Germinal center (tissue), 1 donor: ENCODE measurements around the gene SMCO1.
"Not testable (repeated sequence)": the region's sequence is repeated elsewhere in the genome, so short reads cannot be mapped to it uniquely, and the experiment has no call there.

Experiments used
- DNase-seq: peaks from one replicate; pipeline ENCODE4 v3.0.0; 2012; ENCODE audit warnings: mixed read lengths, low spot score

Gene SMCO1

DNA sequence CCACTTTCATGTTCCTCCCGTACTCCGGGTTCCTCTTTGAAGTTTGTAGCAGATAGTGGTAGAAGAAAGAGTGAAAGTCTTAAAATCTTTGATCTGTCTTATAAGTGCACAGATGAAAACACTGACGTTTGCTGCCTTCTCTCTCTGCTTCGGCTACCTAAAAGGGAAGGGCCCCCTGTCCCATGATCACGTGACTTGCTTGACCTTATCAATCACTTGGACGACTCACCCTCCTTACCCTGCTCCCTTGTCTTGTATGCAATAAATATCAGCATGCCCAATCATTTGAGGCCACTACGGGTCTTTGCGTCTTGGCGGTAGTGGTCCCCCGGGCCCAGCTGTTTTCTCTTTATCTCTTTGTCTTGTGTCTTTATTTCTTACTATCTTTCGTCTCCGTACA, 6.1 kb upstream of the SMCO1 start:
- not testable (repeated sequence) for DNase-seq

DNA sequence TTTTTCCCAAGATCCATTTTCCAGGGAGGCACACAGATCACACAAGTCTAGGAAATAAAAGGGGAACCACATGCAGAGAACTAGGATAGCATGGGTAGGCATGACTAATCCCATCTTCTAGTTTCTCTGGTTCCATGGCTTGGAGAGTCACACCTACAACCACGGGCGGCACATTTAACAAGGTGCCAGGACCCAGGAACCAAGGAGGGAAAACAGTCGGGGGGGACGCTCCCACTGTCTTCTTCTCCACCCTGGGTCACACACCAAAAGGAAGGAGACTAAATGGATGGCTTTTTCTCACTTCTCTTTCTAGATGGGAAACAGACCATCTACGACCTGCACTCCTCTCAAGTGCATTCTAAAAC, 4.6 kb upstream of the SMCO1 start:
- DNase-seq = no peak

DNA sequence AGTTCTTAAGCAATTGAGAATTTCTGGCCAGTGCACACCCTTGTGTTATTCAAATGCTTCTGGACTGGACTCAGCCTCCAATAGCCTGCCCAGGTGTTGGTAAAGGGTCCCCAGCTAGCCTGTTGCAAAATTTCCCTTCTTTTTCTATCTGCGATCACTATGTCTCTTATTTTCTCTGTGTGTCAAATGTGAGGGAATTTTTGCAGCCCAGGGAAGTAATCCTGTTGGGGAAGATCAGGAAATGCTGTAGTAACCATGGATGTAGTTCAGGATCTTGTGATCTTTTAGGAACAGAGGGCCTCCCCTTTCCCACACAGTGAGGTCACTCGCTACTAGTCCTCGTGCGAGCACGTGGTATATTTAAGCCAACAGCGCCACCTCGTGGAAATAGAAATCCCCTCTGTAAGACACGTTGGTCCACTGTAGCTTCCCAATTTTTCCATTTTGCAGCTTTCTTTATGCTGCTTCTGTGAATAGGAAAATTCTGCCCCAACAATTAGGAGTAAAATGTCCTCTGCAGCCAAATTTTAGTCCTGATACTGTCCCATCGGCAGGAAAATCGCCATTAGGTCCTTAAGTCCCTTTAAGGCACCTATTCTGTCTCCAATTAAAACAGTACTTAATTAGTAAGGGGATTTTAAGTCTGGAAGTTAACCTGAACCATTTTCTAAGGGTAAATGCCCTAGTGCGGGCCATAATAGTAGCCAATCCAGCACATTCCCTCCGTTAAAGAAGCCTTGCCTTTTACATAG, 4.0 kb upstream of the SMCO1 start:
- no peak for DNase-seq

DNA sequence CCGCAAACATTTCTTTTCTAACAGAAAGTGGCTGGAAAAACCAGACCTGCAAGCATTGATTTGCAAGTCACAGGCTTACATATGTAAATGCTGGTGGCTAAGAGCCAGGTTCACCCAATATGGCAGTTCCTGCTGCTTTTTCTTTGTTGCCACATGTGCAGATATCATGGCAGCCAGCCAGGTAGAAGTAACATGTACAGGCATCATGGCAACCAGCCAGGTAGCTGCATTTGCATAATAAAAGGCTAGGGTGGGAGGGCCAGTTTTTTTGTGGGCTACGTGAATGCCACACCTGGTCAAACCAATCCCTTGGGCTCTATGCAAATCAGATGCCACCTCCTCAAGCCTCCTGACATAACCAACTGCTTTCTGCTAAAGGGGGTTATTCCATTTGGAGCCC, 2.8 kb upstream of the SMCO1 start:
- DNase-seq = no peak

DNA sequence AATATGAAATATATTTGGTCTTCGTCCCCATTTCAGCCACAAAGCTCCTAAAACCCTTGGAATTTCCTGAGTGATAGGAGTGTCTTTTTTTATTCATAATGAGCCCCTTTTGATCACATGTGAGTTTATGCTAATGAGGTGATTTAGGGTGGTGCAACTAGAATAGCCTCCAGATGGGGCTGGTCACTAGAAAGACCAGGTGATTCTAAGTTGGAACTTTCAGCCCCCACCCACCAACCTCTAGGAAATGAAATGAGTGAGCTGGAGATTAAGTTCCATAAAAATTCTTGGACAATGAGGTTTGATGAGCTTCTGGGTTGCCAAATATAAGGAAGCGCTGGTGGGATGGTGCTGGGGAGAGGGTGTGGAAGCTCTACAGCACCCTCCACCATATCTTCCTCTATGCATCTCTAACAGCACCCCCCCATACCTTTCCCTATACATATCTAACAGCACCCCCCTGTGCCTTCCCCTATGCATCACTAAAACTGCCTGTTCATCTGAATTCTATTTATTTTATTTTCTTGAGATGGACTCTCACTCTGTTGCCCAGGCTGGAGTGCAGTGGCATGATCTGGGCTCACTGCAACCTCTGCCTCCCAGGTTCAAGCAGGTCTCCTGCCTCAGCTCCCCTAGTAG, 2.1 kb upstream of the SMCO1 start:
- no peak for DNase-seq

DNA sequence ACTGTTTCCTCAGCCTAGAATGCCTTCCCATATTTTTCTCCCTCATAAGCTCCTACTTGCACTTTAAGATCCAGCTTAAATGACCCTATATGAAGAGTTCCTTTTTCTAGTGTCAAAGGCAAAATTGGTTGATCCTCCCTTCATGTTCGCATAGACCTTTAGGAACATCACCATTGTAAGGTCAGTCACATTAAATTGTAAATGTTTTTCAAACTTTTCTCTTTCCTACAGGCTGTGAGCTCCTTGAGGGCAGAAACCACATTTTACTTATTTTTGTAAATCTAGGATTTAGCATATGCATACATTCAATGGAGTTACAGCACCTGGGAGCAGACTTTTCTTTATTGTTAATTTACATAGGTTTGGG, 813 bp downstream of the SMCO1 start:
- DNase-seq = no peak

DNA sequence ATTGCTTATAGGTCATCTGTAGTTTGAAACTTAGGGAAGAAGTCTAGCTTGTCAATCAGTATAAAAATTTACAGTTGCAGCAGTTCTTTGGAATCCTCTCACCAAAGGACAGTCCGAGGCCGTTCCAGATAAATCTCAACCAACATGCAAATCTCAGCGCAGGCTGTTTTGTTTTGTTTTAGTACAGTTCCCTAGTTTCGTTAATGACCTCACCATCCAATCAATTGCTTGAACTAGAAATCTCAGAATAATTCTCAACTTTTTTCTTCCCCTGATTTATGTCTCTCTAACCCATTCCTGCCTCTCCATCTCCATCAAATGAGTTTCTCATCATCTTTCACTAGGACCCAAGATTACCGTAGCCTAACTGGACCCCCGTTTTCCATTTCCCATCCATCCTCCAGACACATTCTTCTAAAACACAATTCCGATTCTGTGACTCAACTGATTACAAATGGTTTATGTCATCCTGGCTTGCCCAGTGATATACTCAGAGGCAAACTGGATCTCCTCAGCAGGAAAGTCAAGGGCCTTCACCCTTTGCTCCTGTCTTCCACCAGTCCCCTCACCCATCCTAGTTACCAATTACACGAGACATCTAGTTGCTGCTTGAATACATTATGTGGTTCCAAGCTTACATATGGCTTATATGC, 1.3 kb downstream of the SMCO1 start:
- no peak for DNase-seq

DNA sequence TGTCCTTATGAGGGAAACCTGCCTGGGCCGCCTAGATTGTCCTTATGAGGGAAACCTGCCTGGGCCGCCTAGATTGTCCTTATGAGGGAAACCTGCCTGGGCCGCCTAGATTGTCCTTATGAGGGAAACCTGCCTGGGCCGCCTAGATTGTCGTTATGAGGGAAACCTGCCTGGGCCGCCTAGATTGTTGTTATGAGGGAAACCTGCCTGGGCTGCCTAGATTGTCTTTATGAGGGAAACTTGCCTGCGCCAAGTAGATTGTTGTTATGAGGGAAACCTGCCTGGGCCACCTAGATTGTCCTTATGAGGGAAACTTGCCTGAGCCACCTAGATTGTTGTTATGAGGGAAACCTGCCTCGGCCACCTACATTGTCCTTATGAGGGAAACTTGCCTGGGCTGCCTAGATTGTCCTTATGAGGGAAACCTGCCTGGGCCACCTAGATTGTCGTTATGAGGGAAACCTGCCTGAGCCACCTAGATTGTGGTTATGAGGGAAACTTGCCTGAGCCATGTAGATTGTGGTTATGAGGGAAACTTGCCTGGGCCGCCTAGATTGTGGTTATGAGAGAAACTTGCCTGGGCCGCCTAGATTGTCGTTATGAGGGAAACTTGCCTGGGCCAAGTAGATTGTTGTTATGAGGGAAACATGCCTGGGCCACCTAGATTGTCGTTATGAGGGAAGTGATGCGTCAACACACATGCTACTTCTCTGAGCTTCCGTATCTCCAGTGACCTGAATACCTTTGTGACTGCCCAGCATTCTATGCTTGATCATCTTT, 3.3 kb downstream of the SMCO1 start:
- not testable (repeated sequence) for DNase-seq

DNA sequence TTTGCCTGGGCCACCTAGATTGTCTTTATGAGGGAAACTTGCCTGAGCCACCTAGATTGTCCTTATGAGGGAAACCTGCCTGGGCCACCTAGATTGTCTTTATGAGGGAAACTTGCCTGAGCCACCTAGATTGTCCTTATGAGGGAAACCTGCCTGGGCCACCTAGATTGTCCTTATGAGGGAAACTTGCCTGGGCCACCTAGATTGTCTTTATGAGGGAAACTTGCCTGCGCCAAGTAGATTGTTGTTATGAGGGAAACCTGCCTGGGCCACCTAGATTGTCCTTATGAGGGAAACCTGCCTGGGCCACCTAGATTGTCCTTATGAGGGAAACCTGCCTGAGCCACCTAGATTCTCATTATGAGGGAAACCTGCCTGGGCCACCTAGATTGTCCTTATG, 4.0 kb downstream of the SMCO1 start:
- DNase-seq = not testable (repeated sequence)

DNA sequence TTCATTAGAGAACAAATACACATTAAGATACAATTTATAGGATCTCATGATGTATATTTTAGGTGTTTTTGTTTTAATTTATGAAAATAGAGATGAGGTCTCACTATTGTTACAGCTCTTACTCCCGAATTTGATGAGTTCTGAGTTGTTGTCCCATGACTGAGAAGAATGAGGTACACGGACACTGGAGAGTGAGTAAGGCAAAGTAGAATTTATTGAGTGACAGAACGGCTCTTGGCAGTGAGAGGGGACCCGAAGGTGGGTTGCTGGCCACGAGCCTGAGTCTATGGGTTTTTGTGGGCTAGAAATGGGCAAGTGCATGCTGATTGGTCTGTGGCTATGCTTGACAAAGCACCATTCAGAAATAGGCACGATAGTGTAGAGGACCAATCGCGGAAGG, 8.5 kb downstream of the SMCO1 start:
- no peak for DNase-seq

DNA sequence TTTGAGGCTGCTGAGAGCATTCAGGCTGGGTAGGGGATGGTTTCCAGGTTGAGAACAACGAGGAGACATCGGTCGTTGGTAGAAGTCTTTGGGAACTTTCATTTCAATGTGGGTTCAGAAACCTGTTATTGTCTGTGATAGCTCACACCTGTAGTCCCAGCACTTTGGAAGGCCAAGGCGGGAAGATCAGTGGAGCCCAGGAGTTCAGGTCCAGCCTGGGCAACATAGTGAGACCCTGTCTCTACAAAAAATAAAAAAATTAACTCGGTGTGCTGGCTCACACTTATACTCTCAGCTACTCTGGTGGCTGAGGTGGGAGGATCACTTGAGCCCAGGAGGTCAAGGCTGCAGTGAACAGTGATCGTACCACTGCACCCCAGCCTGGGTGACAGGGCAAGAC, 10.6 kb downstream of the SMCO1 start:
- no peak for DNase-seq

DNA sequence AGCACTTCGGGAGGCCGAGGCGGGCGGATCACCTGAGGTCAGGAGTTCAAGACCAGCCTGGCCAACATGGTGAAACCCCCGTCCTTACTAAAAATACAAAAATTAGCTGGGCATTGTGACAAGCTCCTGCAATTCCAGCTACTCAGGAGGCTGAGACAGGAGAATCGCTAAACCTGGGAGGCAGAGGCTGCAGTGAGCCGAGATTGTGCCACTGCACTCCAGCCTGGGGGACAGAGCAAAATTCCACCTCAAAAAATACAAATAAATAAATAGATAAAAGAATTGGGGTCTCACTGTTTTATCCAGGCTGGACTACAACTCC, 11.1 kb downstream of the SMCO1 start:
- DNase-seq = not testable (repeated sequence)

DNA sequence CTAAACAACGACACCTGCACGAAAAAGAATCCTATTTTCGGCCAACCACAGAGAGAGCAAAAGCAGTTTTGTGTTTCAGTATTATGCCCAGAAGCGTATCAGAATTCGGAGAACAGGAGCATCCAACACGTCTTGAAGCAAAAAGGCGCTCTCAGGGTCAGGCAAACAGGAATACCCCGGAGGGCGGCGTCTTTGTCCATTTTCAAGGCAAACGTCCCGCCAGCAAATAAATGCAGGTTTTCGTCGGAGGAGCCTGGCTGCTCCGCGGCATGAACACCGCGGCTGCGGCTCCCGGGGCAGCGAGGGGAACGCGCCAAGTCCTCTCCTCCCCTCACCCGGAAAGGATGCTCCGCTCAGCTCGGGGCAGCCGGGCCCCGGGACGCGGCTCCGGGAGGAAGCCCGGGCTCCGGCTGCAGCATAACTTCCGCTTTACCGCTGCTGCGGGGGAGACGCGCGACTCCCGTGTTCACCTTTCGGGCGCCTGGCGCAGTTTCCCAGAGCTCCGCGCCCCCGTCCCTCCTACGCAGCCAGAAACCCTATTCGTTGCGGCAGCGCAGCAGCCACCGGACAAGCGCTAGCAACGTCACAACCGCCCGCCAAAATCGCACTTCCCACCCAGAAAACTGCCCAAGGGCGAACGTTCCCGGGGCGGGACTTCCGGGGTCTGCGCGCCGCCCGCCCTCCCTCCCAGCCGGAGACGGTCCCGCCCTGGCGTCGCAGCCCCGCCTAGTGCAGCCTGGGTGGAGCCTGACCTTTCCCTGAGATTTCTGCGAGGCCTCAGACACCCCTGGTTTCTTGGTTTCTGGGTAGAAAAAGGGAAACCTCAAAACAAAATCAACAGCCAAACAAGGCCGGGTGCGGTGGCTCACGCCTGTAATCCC, 11.7 kb downstream of the SMCO1 start, which contains the start of gene RNF168:
Gene RNF168 (minus strand): TSS at position 573 of the 881 bp plus-strand sequence. CDS start 595 bp downstream, outside the sequence.
- peak; percentile 92 for DNase-seq

DNA sequence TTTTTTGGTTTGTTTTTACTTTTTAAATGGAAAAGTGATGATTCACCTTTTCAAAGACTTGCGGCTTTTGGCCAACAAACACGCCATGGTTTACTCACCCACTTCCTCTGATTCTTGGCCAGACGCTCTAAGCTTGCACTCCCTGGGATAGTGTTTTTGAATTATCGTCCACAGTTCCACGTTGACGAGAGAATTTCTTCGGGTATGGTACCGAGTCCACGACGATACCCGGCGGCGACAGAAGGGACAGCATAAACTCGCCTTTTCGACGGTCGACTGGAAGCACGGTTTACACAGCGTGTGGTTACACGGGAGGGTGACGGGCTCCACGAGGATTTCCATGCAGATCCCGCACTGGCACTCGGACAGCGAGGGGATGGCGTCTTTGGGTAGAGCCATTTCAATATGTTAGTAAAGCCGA, 12.4 kb downstream of the SMCO1 start:
- peak; percentile 30 for DNase-seq

DNA sequence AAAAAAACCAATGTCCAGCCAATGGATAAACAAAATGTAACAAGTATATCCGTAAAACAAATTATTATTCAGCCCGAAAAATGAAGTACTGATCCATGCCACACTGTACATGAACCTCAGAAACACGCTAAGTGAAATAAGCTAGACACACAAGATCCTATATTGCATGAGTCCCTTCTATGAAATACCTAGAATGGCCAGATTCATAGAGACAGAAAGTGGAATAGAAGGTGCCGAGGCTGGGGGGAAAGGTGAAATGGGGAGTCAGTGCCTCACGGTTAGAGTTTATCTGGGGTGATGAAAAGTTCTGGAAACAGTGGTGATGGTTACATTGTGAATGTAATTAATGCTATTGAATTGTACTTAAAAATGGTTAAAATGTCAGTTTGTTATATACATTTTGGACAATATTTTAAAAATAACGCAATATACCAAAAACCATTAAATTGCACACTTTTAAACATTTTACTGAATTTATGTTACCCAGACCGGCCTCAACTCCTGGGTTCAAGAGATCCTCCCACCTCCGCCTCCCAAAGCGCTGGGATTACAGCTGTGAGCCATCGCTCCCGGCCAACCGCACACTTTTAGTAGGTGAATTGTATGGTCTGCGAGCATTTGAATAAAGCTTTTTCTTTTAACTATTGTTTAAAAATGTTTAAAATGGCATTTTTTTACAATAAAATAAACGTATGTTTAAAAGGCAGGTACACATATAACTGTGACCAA, 13.7 kb downstream of the SMCO1 start:
- no peak for DNase-seq

DNA sequence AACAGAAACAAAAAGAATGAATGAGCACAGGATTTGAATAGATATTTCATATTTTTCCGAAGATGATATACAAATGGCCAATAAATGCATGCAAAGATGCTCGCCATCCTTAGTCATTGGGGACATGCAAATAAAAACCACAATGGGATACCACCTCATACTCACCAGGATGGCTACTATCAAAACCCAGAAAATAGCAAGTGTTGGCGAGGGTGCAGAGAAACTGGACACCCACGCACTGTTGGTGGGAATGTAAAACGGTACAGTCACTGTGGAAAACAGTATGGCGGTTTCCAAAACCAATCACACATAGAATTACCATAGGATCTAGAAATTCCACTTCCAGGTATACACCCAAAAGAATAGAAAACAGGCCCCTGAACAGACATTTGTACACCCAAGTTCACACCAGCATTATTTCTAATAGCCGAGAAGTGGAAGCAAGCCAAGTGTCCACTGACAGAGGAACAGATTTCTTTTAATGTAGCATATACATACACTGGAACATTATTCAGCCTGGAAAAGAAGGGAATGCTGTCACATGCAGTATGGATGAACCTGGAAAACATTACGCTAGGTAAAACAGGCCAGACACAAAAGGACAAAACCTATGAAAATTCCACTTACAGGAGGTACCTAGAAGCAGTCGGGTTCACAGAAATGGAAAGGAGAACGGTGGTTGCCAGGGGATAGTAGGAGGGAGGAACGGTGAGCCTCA, 15.2 kb downstream of the SMCO1 start:
- DNase-seq = no peak

DNA sequence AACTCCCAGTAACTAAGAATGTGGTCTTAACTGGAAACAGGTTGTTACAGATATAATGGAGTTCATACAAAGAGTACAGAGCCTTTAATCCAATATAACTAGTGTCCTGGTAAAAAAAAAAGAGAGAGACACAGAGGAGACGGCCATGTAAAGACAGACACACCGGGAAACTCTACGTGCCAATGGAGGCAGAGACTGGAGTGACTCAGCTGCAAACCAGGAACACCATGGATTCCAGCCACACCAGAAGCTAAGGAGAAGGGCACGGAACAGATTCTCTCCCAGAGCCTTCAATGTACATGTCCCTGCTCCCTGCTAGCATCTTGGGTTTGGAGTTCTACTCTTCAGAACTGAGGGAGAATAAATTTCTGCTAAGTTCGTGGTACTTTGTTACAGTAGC, 16.1 kb downstream of the SMCO1 start:
- no peak for DNase-seq

DNA sequence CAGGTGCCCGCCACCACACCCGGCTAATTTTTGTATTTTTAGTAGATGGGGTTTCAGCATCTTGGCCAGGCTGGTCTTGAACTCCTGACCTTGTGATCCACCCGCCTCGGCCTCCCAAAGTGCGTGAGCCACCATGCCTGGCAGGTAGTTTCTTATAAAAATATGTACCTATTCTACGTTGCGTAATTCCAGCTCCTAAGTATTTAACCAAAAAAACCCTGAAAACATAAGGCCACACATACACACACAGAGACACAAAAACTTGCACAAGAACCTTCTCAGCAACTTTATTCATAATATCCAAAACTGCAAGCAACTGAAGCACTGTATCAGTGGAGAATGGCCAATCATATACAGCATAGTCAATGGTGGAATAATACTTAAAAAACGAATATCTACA, 16.8 kb downstream of the SMCO1 start:
- DNase-seq = no peak

DNA sequence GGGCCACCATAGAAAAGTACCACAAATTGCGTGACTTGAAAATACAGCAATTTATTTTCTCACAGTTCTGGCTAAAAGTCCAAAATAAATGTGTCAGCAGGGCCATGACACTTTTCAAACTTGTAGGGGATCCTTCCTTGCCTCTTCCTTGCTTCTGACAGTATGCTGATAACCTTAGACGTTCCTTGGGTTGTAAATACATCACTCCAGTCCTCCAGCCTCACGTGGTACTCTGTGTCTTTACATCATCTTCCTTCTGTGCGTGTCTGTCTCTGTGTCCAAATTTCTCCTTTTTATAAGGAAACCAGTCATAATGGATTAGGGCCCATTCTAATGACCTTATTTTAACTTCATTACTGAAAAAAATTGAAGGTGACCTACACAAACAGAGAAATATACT, 19.0 kb downstream of the SMCO1 start:
- no peak for DNase-seq

DNA sequence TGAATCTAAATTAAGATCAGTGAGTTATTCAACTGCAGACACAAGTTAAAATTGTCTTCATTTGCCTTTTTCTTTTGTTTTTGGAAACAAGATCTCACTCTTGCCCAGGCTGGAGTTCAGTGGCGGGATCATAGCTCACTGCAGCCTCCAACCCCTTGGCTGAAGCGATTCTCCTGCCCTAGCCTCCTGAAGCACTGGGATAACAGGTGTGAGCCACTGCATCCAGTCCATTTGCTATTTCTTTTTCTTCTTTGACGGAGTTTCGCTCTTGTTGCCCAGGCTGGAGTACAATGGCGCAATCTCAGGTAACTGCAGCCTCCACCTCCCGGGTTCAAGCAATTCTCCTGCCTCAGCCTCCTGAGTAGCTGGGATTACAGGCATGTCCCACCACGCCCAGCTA, 21.9 kb downstream of the SMCO1 start:
- no peak for DNase-seq
